HG03095 (cell line): ENCODE results near the gene SEBOX.

Source experiments
- ATAC-seq: cut with Tn5 transposase; IDR thresholded peaks from one replicate; pipeline ENCODE4 v1.9.1; 2021; ENCODE audit warnings: moderate library complexity; ENCODE audit not compliant: unreplicated experiment

SEBOX gene

GRCh38 chr17:28369684-28370034, 4.7 kb upstream of the SEBOX start:
- ATAC-seq, result no peak

DNA sequence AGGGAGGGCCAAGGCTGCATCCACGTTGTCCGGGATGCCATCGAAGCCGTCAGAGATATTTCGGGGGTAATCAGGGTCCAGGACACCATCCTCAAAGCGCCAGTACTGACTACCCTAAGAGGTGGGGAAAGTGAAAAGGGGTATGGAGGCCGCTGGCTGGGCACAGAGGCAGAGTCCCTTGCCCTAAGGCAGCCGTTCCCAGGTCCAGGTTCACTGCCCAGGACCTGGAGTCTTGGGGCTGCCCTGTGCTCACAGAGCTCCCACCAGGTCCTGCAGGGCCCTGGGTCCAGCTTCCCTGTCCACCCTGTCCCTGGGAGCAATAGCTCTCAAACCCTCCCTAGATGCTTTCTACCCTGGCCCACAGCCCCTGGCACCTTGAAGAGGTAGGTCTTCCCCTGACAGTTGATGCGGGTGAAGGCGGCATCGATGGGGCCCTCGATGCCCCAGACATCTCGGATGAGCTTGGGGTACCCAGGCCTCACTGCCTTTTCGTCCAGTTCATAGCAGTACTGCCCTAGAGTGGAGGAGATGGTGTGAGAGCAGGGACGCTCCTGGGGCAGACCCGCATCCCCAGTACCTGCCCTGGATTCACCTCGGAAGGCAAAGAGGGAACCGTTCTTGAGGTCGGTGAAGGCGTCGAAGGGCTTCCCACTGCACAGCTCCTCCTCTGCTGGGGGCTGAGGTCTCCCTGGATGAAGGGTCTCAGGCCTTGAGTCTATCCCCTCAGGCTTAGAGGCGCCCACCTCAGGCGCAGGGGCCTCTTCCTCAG, 4.1 kb upstream of the SEBOX start:
- ATAC-seq, result no peak

DNA sequence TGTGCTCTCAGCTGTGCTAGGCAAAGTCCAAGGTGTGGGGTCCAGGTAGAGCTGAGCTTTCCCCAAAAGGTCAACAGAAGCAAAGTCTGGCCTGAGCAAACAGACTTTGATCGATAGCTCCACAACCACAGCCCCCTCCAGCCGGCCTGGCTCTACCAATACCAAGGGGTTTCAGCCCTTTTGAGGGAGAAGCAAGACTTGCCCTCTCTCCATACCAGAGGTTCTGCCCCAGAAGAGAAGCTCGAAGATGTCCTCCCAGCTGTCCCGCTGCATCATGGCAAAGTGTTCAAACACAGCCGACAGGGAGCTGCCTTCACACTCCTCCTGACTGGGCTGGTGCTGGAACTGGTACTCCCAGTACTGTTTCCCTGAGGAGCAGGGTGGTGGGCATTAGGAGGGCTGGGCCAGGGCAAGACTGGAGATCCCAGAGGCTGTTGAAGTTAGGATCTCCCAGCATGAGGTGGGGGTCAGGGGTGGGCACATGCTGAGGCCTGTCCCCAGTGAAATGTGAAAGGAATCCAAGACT, 3.4 kb upstream of the SEBOX start:
- ATAC-seq, result no peak

- ATAC-seq, result no peak
These were observed 2.8 kb upstream of the SEBOX start for GRCh38 chr17:28367641-28368305.

DNA sequence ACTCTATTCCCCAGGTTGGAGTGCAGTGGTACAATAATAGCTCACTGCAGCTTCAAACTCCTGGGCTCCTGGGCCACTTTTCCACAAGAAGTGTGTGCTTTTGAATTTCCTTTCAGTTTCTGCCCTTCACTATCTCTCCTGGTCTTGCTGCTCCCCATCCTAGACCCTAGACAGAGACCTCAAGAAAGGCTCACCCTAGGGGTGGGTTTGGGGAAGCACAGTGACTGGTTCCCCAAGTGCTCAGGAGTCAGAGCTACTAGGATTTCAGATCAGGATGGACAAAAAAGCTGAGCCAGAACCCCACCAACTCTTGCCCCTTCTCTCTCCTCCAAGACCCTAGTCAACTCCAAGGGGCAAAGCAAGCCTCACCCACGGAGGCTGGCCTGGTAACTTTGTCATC, 1.6 kb upstream of the SEBOX start:
- ATAC-seq, result no peak

GRCh38 chr17:28365487-28365886, 488 bp upstream of the SEBOX start:
- ATAC-seq, result no peak

GRCh38 chr17:28363776-28364650, 986 bp downstream of the SEBOX start:
- no peak for ATAC-seq

DNA sequence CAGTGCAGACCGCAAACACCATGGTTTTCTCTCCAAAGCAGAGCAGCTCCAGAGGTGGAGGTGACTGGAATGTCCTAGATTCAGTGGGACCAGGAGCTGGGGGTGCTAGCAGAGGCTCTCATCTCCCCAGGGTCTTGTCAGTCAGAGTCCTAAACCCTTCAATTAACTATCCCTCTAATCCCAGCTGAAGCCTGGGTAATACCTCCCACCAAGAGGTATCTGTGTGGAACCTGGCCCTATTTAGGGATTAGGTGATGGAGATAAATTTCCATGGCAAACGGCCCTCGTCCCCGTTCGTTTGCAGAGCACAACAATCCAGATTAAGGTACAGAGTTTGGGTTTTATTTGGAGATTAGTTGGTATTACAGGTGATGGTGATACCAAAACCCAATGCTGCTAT, 1.8 kb downstream of the SEBOX start:
- no peak for ATAC-seq

GRCh38 chr17:28357901-28358197, 7.2 kb downstream of the SEBOX start:
- no peak for ATAC-seq

GRCh38 chr17:28357061-28357900, 7.7 kb downstream of the SEBOX start, which contains the start of gene POLDIP2:
Gene POLDIP2 (minus strand): TSS chr17:28357527. CDS start chr17:28357448, 79 bp downstream.
- peak; percentile 93 for ATAC-seq

DNA sequence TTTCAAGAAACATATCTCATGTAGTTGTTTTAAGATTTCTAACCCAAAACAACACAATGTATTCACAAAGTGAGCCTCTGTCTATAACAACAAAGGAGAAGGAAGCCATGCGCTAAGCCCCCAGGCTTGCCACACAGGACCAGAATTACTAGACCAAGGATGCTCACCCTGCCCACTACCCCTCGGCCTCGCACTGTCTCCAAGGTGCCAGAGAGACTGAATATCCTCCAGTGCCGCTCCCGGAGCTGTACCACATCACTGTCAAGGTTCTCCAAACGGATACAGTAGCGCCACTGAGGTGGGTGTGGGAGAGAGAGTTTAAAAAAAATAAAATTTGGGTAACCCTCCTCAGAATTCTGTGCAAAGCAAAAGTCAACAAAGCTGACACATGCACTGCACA, 14.7 kb downstream of the SEBOX start:
- ATAC-seq, result no peak

GRCh38 chr17:28348979-28349378, 16.0 kb downstream of the SEBOX start:
- no peak for ATAC-seq

- no peak for ATAC-seq
These were observed 17.6 kb downstream of the SEBOX start for GRCh38 chr17:28347261-28347891.

DNA sequence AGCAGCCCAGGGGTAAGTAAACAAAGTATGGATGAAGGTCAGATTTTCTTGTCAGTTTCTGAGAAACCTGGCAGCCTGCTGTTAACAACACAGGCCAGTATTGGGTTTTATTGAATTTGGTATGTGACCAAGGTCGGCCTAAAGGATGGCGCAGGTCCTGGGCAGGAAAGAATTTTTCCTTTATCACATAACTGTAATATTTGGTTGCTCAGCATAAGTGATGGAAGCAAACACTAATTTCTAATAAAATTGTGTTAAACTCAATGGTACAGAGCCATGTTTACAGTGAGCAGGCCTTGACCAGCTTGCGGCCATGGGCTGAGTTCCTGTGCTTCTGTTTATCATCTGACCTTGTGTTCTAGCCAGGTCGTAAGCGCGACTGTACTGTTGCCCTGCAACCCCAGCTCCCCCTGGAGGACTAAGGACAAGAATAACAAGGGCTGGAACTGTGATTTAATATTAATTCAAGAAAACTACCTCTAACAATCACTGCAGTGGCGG, 18.2 kb downstream of the SEBOX start:
- no peak for ATAC-seq

DNA sequence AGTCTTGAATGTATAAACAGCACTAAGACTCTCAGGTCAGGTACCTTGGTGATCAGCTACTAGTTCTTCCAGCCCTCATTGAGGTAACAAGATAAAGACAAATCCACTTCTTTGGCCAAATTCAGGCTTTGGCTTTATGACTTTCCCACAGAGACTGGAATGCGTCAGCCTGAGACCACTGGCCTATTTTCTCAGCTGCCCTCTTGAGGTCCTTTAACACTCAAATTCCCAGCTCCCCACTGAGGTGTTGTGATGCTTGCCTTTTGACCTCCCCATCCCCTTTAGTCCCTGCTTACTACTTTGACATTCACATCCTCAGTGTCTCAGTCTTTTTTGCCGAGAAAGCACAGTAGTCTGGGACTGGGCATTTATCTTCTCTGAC, 18.8 kb downstream of the SEBOX start:
- no peak for ATAC-seq

GRCh38 chr17:28345419-28346198, 19.4 kb downstream of the SEBOX start:
- ATAC-seq, result no peak

DNA sequence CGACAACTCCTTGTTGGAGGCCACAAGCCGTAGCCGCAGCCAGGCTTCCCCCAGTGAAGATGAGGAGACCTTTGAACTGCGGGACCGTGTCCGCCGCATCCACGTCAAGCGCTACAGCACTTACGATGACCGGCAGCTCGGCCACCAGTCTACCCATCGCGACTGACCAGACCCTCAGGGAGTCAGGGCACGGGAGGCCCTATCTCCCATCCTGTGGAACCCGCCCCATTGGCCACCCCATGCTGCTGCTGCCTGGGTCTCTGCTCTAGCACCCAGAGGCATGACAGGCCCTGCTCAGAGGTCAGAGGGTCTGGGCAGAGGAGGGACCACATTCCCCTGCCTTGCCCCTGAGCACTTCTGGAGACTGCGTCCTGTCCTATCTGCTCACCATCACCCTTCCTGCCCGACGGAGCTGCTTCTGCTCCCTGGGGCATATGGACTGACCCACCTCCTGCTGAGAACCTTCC, 20.5 kb downstream of the SEBOX start:
- ATAC-seq, result no peak

DNA sequence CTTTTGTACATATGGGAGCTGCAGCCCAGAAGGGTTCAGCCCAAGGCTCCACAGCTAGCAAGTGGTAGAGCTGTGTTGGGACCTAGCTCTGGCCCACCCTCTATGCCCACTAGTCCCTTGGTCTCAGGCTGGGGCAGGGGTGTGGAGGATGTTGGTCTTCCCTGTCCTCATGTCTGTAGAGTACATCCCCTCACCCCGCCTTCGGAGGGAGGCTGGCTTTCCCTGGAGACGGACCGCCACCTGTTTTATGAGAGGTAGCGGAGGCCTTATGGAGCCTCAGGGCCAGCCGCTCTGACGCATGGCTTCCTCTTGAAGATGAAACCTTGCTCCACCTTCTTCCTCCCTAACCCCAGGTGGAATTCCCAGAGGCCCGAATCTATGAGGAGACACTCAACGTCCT, 21.0 kb downstream of the SEBOX start:
- no peak for ATAC-seq

DNA sequence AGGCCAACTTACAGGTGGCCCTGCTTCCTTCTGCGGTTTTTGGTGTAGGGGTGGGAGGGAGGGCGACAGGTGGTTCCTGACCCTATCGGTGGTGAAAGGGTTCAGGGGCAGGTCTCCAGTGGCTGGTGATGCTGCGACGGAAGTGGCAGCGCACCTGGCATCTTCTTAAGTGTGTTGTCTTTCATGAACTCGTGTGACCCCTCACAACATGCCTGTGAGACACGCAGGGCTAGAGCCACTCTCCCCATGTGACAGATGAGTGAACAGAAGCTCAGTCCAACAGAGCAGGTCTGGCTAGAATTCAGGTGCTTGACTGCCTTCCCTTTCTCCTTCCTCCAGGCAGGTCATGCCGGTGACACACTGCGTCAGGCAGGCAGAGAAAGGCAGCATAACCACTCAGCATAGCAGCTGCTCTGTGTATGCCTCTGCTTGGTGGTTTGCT, 21.5 kb downstream of the SEBOX start:
- ATAC-seq, result no peak
